PFSK-1 (cell line): ENCODE results near the gene JAK2.

ENCODE experiments used
- FOXP2 ChIP-seq: optimal IDR thresholded peaks from 2 replicates; pipeline ENCODE3; 2011; ENCODE audit warnings: borderline replicate concordance, control low read depth, inconsistent platforms; ENCODE audit not compliant: insufficient read depth; ENCODE audit errors: extremely low read length, extremely low read depth
- POLR2AphosphoS5 ChIP-seq: IDR thresholded peaks from 2 replicates; pipeline ENCODE4 v1.6.1; 2012; ENCODE audit warnings: low read depth, mild to moderate bottlenecking, control low read depth, low read length, moderate library complexity
- REST ChIP-seq, 2 experiments: IDR thresholded peaks; 2 replicates each; pipeline versions ENCODE4 v1.6.1 to v1.8.0; 2011 to 2012; ENCODE audit warnings: low read depth in 2 of 2, low read length in 2 of 2, control low read depth in 1 of 2, inconsistent platforms in 1 of 2, mild to moderate bottlenecking in 1 of 2, moderate library complexity in 1 of 2; ENCODE audit not compliant: insufficient read depth in 1 of 2
- SIN3A ChIP-seq: IDR thresholded peaks from 2 replicates; pipeline ENCODE4 v1.6.1; 2012; ENCODE audit warnings: mild to moderate bottlenecking, low read length, moderate library complexity, borderline replicate concordance; ENCODE audit not compliant: insufficient read depth
- TAF1 ChIP-seq: IDR thresholded peaks from 2 replicates; pipeline ENCODE4 v1.6.1; 2012; ENCODE audit warnings: low read length, control low read depth, borderline replicate concordance; ENCODE audit not compliant: insufficient read depth

JAK2 gene

GRCh38 chr9:5113994-5114748 is 129.1 kb downstream of the JAK2 start:
- TF ChIP-seq FOXP2 (no peak), TAF1 (no peak), SIN3A (no peak), REST (IDR thresholded peaks at IDR 0.05; ENCODE audit: insufficient read depth in 1 of 2, low read depth in 2 of 2, low read length in 2 of 2) (no peak), POLR2AphosphoS5 (no peak)

GRCh38 chr9:5122116-5122515 is 137.0 kb downstream of the JAK2 start:
- no peak for TF ChIP-seq FOXP2
- no peak for TF ChIP-seq SIN3A
- no peak for TF ChIP-seq REST (IDR thresholded peaks at IDR 0.05; ENCODE audit: insufficient read depth in 1 of 2, low read depth in 2 of 2, low read length in 2 of 2)
- TF ChIP-seq TAF1 = no peak
- TF ChIP-seq POLR2AphosphoS5 = no peak

DNA sequence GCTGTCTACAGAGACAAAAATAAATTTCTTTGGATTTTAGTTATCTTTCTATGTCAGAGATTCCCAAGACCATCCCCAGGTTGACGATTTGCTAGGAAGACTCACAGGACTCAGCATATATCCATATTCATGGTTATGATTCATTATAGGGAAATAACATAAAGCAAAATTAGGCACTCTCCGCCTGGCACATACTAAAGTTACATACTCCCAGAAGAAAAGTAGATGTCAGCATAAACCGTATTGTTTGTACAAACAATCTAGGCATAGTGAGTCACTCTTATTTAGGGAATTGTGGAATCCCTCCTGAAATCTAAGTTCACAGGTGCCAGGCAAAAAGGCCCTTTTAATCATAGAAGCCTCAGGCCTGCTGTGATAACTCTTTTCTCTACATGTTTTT is 137.4 kb downstream of the JAK2 start:
- no peak for TF ChIP-seq FOXP2
- TF ChIP-seq TAF1 = no peak
- no peak for TF ChIP-seq POLR2AphosphoS5
- no peak for TF ChIP-seq REST (IDR thresholded peaks at IDR 0.05; ENCODE audit: insufficient read depth in 1 of 2, low read depth in 2 of 2, low read length in 2 of 2)
- TF ChIP-seq SIN3A = no peak

DNA sequence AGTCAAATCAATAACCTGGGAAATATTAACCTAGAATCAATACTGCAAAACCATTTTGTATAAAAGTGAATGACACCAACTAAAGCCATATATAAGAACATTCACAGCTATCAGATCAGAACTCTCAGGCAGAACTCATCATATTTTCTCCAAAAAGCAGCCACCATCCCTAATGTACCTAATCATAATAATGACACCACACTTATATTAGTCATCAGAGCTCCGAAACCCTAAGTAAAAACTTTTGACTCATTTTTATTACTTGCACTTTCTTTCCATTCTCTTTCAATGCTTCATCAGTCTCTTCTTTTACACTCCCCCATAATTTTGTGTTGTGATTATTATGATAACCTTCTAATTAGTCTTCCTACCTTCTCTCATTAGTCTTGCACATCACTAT is 155.1 kb downstream of the JAK2 start:
- TF ChIP-seq SIN3A (no peak), POLR2AphosphoS5 (no peak), TAF1 (no peak)

GRCh38 chr9:5144217-5144616 is 159.1 kb downstream of the JAK2 start:
- TF ChIP-seq FOXP2 = no peak
- no peak for TF ChIP-seq POLR2AphosphoS5
- TF ChIP-seq TAF1 = no peak
- no peak for TF ChIP-seq SIN3A
- no peak for TF ChIP-seq REST (IDR thresholded peaks at IDR 0.05; ENCODE audit: insufficient read depth in 1 of 2, low read depth in 2 of 2, low read length in 2 of 2)
